SJCRH30 (cell line): ENCODE results near the gene KIF1B. TPM values are rescaled to one million over a fixed set of nuclear protein-coding genes. Genes with fewer than 3 reads are reported as not detected.
A peak's percentile ranks its signal among the peaks of the same experiment; 100 is the strongest.

Experiments used
- DNase-seq, 2 experiments: peaks; one replicate each; pipeline ENCODE4 v3.0.0-alpha.2; 2015 to 2020
- H3K27ac ChIP-seq: fragments of 250-450 bp; sonication (Bioruptor Pico); 2 replicates; pipeline ENCODE4 v1.5.1; 2020; ENCODE audit warnings: mild to moderate bottlenecking, moderate library complexity
- H3K27me3 ChIP-seq: fragments of 250-450 bp; sonication (Bioruptor Pico); 2 replicates; pipeline ENCODE4 v1.5.1; 2020; ENCODE audit warnings: mild to moderate bottlenecking, moderate library complexity
- H3K36me3 ChIP-seq: fragments of 250-450 bp; sonication (Bioruptor Pico); 2 replicates; pipeline ENCODE4 v1.5.1; 2020; ENCODE audit warnings: mild to moderate bottlenecking, moderate library complexity
- H3K4me1 ChIP-seq: fragments of 250-450 bp; sonication (Bioruptor Pico); 2 replicates; pipeline ENCODE4 v1.5.1; 2020; ENCODE audit warnings: mild to moderate bottlenecking, moderate library complexity
- H3K4me3 ChIP-seq: fragments of 250-450 bp; sonication (Bioruptor Pico); 2 replicates; pipeline ENCODE4 v1.5.1; 2020; ENCODE audit warnings: mild to moderate bottlenecking, moderate library complexity
- H3K9me3 ChIP-seq: fragments of 250-450 bp; sonication (Bioruptor Pico); replicated peaks from 2 replicates; pipeline ENCODE4 v1.5.1; 2020; ENCODE audit warnings: mild to moderate bottlenecking, moderate library complexity
- total RNA-seq: library from RNA; depleted of rRNA; stranded (reverse); fragments of >200 nt; shearing (Covaris generic); gene quantifications from 2 replicates; pipeline ENCODE4 v1.2.3, GENCODE V29; 2014; rRNA removed

The KIF1B gene, protein sequence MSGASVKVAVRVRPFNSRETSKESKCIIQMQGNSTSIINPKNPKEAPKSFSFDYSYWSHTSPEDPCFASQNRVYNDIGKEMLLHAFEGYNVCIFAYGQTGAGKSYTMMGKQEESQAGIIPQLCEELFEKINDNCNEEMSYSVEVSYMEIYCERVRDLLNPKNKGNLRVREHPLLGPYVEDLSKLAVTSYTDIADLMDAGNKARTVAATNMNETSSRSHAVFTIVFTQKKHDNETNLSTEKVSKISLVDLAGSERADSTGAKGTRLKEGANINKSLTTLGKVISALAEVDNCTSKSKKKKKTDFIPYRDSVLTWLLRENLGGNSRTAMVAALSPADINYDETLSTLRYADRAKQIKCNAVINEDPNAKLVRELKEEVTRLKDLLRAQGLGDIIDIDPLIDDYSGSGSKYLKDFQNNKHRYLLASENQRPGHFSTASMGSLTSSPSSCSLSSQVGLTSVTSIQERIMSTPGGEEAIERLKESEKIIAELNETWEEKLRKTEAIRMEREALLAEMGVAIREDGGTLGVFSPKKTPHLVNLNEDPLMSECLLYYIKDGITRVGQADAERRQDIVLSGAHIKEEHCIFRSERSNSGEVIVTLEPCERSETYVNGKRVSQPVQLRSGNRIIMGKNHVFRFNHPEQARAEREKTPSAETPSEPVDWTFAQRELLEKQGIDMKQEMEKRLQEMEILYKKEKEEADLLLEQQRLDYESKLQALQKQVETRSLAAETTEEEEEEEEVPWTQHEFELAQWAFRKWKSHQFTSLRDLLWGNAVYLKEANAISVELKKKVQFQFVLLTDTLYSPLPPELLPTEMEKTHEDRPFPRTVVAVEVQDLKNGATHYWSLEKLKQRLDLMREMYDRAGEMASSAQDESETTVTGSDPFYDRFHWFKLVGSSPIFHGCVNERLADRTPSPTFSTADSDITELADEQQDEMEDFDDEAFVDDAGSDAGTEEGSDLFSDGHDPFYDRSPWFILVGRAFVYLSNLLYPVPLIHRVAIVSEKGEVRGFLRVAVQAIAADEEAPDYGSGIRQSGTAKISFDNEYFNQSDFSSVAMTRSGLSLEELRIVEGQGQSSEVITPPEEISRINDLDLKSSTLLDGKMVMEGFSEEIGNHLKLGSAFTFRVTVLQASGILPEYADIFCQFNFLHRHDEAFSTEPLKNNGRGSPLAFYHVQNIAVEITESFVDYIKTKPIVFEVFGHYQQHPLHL (N-terminal part only)
- total RNA-seq = 47.7 and 54.8 TPM in 2 replicates

DNA sequence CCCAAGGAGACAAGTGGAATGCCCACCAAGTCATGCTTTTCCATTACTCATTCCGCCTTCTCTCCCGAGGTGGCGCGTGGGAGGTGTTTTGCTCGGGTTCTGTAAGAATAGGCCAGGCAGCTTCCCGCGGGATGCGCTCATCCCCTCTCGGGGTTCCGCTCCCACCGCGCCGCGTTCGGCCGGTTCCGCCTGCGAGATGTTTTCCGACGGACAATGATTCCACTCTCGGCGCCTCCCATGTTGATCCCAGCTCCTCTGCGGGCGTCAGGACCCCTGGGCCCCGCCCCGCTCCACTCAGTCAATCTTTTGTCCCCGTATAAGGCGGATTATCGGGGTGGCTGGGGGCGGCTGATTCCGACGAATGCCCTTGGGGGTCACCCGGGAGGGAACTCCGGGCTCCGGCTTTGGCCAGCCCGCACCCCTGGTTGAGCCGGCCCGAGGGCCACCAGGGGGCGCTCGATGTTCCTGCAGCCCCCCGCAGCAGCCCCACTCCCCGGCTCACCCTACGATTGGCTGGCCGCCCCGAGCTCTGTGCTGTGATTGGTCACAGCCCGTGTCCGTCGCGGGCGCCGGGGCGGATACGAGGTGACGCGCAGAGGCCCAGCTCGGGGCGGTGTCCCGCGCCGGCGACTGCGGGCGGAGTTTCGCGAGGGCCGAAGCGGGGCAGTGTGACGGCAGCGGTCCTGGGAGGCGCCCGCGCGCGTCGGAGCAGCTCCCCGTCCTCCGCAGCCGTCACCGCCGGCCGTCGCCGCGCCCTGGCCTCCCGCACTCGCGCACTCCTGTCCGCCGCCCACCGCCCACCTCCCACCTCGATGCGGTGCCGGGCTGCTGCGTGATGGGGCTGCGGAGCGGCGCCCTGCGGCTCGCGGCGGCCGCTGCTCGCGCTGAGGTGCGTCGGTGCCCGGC, at the start of gene KIF1B:
Gene KIF1B, plus strand, starts transcription at position 666 of the 906 bp plus-strand sequence. CDS start 21,759 bp downstream, outside the sequence.
- Histone ChIP-seq H3K4me1 (peaks cover 9% of the 10 kb centered on the region), H3K27me3 (no peaks in the 10 kb centered on the region), H3K4me3 (peak within 1 kb of the TSS; percentile 98), H3K9me3 (no peaks in the 10 kb centered on the region), H3K36me3 (peaks cover 2% of the 10 kb centered on the region; the same call in 1 of the 2 replicates), H3K27ac (peak within 1 kb of the TSS; percentile 89)
- peak; percentile 98 to 99 for DNase-seq

DNA sequence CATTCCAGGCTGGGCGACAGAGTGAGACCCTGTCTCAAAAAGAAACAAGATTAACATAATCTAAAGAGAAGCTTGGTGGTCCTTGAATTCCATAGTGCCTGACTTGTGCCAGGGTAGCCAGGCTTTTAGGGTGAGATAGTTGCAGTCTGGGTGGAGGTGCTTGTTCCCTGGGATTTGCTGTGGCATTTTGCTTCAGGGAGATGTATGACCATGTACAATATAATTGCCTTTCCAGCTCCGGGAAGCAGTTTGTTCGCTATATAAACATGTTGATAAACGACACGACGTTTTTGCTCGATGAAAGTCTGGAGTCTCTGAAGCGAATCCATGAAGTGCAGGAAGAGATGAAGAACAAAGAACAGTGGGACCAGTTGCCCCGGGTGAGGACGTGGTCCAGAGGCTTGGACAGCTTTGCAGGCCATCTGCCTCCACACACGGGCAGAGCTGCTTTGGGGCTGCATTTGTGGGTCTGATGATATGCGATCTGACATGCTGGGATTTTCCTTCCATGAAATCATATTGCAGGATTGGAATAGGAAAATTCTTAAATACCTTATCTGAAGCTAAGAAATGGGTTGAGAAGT, 49.4 kb upstream of the KIF1B start:
- Histone ChIP-seq H3K9me3 (no peaks in the 10 kb centered on the region), H3K27ac (no peak overlapping the region), H3K36me3 (peaks cover 23% of the 10 kb centered on the region), H3K27me3 (no peaks in the 10 kb centered on the region), H3K4me3 (no peak overlapping the region), H3K4me1 (no peaks in the 10 kb centered on the region)
- no peak for DNase-seq

DNA sequence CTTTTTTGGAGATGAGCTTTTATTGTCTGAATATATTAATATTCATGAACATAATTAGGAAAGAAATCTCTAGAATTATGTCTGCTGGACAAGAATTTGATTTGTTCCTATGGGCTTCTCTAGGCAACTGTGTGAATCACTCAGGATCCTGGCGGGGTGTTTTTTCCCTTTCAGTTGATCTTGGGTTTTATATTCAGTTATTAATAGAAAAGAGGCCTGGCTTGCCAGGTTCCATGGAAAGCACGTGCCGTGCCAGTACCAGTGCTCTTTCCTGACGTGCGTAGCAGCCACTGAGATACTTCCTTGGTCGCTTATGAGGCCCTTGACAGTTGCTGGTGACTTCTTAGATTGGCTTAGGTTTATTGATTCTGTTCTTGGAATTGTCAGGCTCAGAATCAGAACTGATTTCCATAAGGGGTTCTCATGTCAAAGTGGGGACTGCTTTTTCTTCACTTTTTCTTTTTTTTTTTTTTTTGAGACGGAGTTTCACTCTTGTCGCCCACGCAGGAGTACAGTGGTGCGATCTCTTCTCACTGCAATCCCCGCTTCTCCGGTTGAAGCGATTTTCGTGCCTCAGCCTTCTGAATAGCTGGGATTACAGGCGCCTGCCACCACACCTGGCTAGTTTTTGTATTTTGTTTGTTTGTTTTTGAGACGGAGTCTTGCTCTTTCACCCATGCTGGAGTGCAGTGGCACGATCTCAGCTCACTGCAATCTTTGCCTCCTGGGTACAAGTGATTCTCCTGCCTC, 48.7 kb upstream of the KIF1B start:
- Histone ChIP-seq H3K27ac (no peak overlapping the region), H3K9me3 (no peaks in the 10 kb centered on the region), H3K36me3 (peaks cover 29% of the 10 kb centered on the region), H3K4me3 (no peak overlapping the region), H3K4me1 (no peaks in the 10 kb centered on the region), H3K27me3 (no peaks in the 10 kb centered on the region)
- no peak for DNase-seq

DNA sequence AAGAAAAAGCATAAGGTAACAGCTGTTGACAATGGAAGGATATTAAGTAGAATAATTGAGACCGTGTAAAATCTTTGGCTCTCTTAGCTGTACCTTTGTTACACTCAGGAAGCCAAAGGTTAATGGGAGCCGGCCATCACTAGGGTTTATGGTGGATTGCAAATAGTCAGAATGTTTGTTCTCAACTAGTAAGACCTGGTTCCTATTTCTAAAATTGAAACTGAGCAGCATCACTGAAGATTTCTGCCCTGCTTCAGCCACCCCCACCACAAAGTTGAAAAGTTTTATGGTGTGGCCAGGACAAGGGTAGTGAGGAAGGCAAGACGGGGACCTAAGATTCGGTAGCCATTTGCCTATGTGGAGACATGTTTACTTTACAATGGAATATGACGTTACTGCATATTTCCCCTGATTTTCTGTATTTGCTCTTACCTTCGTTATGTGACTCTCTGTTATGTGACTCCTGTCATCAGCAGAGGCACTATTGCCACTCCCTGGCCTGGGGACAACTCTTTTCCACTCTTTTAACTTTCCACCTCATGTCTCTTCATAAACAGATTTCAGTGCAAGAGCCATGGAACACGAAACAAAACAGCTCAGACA, 41.4 kb upstream of the KIF1B start:
- Histone ChIP-seq H3K27ac (no peak overlapping the region), H3K27me3 (no peaks in the 10 kb centered on the region), H3K4me3 (no peak overlapping the region), H3K4me1 (no peaks in the 10 kb centered on the region), H3K9me3 (no peaks in the 10 kb centered on the region), H3K36me3 (peaks cover 30% of the 10 kb centered on the region; the same call in 1 of the 2 replicates)
- DNase-seq = no peak

DNA sequence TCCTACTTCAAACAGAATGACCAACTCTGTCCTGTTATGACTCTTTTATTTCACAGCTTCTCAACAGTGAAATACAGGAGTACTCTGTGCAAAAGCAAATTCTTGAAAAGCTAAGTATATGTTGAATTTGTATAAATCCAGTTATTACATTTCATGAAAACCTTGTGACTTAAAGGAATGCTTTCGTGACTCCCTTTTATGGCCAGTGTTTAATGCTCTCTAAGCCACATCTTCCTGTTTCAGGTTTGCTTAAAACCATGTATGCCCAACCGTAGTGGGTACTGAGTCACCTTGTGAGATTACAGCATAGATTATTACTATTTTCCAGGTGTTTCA, 40.2 kb upstream of the KIF1B start:
- Histone ChIP-seq H3K4me3 (no peak overlapping the region), H3K27ac (no peak overlapping the region), H3K9me3 (no peaks in the 10 kb centered on the region), H3K27me3 (no peaks in the 10 kb centered on the region), H3K4me1 (no peaks in the 10 kb centered on the region), H3K36me3 (peaks cover 30% of the 10 kb centered on the region)
- DNase-seq = no peak

DNA sequence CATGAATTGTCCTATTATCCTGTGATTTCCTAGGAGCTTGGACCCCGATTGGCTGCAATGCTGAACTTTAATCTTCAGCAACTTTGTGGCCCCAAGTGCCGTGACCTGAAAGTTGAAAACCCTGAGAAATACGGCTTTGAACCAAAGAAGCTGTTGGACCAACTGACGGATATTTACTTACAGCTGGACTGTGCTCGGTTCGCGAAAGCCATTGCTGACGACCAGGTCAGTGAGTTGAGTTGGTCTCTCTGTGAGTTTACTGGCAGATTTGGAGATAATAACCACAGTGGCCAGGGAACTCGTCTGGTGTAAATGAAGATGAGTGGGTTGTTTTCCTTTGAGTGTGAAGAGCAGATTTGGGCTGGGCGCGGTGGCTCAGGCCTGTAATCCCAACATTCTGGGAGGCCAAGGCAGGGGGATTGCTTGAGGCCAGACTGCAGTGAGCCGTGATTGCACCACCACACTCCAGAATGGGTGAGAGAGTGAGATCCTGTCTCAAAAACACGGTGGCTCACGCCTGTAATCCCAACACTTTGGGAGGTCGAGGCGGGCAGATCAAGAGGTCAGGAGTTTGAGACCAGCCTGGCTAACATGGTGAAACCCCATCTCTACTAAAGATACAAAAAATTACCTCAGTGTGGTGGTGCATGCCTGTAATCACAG, 39.1 kb upstream of the KIF1B start:
- H3K4me3 ChIP-seq = no peak overlapping the region
- no peak for DNase-seq
- peaks cover 31% of the 10 kb centered on the region for H3K36me3 ChIP-seq
- H3K9me3 ChIP-seq = peaks cover 5% of the 10 kb centered on the region
- H3K4me1 ChIP-seq = no peaks in the 10 kb centered on the region
- no peak overlapping the region for H3K27ac ChIP-seq
- H3K27me3 ChIP-seq = no peaks in the 10 kb centered on the region

DNA sequence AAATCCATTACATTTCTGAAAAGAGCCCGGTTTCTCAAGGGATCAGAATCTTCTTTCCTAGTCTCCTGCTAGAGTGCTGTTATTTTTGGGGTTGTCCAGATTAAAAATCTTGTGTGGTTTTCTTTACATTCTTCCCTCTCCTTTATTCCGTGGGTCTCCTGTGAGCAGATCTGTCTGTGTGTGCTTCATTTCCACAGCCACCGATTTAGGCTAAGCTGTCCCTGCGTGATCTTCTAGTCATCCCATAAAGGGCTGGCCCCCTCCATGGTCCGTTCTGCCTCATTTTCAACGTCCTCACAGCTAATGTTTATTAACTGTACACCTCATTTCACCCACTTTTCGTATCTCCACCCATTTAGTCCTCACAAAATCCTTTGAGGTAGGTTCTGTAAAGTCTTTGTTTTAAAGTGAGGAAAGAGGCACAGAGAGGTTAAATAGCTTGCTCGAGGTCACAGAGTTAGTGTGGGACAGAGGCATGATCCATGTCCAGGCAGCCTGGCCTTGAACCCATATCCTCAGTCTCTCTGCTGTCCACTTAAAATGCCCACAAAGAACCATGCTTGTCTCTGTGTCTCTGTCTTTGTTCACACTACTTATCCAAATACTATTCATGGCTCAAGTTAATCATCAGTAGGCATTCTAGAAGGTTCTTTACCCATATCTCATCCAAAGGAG, 38.2 kb upstream of the KIF1B start:
- Histone ChIP-seq H3K9me3 (peaks cover 5% of the 10 kb centered on the region), H3K27ac (no peak overlapping the region), H3K27me3 (no peaks in the 10 kb centered on the region), H3K4me3 (no peak overlapping the region), H3K36me3 (peaks cover 28% of the 10 kb centered on the region), H3K4me1 (no peaks in the 10 kb centered on the region)
- no peak for DNase-seq

DNA sequence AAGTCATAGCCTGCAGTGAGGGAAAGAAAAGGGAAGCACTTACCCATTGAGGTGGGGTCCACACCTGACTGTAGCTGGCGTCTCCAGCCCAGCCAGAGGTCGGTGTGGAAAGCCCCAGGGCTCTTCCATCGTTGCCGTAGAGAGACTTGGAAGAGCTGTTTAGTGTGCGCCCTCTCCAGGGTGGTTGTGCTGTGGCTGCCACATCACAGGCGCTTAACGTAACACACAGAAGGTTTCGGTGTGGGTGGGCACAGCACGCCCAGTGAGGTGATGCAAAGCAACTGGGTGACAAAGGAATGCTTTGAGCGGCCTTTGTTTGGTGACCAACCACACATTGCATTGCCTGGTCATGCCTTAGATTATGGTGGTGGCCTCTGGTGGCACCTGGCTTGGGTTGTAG, 36.8 kb upstream of the KIF1B start:
- H3K4me1 ChIP-seq = no peaks in the 10 kb centered on the region
- H3K9me3 ChIP-seq = peaks cover 5% of the 10 kb centered on the region
- DNase-seq = no peak
- no peak overlapping the region for H3K4me3 ChIP-seq
- H3K27me3 ChIP-seq = no peaks in the 10 kb centered on the region
- peaks cover 24% of the 10 kb centered on the region for H3K36me3 ChIP-seq
- H3K27ac ChIP-seq = no peak overlapping the region

DNA sequence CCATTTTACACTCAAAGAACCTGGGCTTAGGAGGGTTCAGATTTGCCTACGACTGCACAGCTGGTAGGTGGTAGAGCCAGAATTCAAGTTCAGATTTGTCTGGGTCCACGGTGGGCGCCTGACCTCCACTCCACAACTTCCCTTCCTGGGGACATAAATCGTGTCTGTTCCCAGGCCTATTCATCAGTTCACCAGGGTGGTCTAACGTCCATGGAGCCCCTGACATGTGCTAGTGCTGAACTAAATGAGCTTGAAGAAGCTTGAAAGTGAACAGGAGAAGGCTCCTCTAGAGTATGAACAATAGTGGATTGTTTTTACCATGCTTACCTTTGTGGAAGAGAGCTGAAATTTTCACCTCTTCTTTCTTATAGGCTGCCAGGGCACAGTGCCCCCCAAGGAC, 32.5 kb upstream of the KIF1B start:
- no peaks in the 10 kb centered on the region for H3K4me1 ChIP-seq
- H3K4me3 ChIP-seq = no peak overlapping the region
- no peak overlapping the region for H3K27ac ChIP-seq
- H3K36me3 ChIP-seq = peaks cover 26% of the 10 kb centered on the region
- no peaks in the 10 kb centered on the region for H3K27me3 ChIP-seq
- no peak for DNase-seq
- peaks cover 5% of the 10 kb centered on the region for H3K9me3 ChIP-seq

DNA sequence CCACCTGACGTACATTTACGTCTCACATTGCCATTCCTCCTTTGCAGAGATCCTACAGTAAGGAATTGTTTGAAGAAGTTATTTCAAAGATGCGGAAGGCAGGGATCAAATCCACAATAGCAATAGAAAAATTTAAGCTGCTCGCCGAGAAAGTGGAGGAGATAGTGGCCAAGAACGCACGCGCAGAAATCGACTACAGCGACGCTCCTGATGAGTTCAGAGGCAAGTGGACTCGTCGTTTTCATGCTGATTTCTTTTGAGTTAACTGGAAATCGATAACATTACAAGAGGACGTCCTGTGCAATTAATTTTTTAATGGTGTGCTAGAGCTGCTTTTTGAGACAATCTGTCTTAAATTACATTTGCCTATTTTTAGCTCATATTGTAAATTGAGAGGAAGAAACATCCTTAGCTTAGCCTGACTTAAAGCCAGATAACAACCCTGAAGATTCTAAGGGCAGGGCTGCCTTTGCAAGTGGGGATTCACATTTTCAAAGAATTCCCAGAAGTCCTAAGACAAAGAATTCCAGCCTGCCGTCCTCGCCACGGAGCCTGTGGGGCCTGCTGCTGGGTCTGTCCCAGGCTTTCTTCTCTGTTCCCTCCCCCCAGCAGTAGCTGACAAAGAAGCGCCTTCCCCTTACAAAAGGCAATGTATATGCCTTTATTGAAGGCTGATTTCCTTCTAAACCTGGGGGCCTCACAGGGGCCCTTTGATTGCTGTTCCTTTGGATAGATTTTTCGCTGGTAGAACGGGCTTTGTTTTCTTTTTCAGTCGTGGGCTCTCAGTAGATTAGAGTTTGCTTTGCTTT, 31.6 kb upstream of the KIF1B start:
- DNase-seq = no peak
- peaks cover 5% of the 10 kb centered on the region for H3K9me3 ChIP-seq
- H3K27me3 ChIP-seq = no peaks in the 10 kb centered on the region
- H3K4me3 ChIP-seq = no peak overlapping the region
- no peaks in the 10 kb centered on the region for H3K4me1 ChIP-seq
- H3K27ac ChIP-seq = no peak overlapping the region
- H3K36me3 ChIP-seq = peaks cover 19% of the 10 kb centered on the region

DNA sequence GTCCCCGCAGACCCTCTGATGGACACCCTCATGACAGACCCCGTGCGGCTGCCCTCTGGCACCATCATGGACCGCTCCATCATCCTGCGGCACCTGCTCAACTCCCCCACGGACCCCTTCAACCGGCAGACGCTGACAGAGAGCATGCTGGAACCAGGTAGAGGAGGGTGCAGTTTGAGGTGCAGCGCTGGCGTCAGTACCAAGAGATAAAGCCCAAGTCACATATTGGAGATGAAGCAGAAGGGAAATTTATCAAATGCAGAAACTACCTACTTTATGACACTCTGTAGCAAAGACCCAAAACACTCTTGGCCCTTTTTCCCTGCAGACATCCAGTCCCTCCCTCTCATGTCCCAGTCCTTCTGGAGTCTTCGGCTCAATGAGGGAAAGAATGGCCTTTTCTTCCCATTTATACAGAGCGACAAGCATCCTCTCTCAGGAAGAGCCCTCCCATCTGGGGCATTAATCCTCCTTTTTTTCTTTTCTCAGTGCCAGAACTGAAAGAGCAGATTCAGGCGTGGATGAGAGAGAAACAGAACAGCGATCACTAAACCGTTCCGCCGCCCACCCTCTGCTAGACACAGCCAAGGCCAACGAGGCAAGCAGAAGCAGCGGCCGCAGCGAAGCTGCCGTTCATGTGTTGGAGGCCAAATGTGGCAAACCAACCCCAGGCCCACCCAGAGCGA, 30.8 kb upstream of the KIF1B start:
- H3K27ac ChIP-seq = no peak overlapping the region
- H3K4me3 ChIP-seq = no peak overlapping the region
- peaks cover 5% of the 10 kb centered on the region for H3K9me3 ChIP-seq
- no peaks in the 10 kb centered on the region for H3K4me1 ChIP-seq
- peaks cover 17% of the 10 kb centered on the region for H3K36me3 ChIP-seq
- no peak for DNase-seq
- H3K27me3 ChIP-seq = no peaks in the 10 kb centered on the region
